ENCODE results near the gene COBL. TPM values are rescaled to one million over a fixed set of nuclear protein-coding genes. Genes with fewer than 3 reads are reported as not detected.

COBL gene
- total RNA-seq, 6 experiments from 2014 or later: not detected

GRCh38 chr7:51013218-51013786 lies 303.3 kb downstream of the COBL start:
- Mint-ChIP-seq H3K27ac (no peak overlapping the region), H3K4me1 (ENCODE audit: low read depth) (peaks cover 25% of the 10 kb centered on the region), H3K9me3 (no peaks in the 10 kb centered on the region), H3K36me3 (ENCODE audit: low read depth) (no peaks in the 10 kb centered on the region), H3K27me3 (ENCODE audit: insufficient read depth) (peaks cover 22% of the 10 kb centered on the region), H3K4me3 (no peak overlapping the region)
- DNase-seq: no peak
- TF ChIP-seq CTCF (IDR thresholded peaks at IDR 0.05): no peak

- Mint-ChIP-seq H3K4me3 (no peak overlapping the region), H3K36me3 (ENCODE audit: low read depth) (no peaks in the 10 kb centered on the region), H3K27me3 (ENCODE audit: insufficient read depth) (peaks cover 21% of the 10 kb centered on the region), H3K4me1 (ENCODE audit: low read depth) (peaks cover 25% of the 10 kb centered on the region), H3K27ac (no peak overlapping the region), H3K9me3 (no peaks in the 10 kb centered on the region)
- no peak for TF ChIP-seq CTCF (IDR thresholded peaks at IDR 0.05)
- no peak for DNase-seq
Measured at GRCh38 chr7:51012569-51013217, 303.9 kb downstream of the COBL start.

GRCh38 chr7:51011710-51012350 lies 304.8 kb downstream of the COBL start:
- Mint-ChIP-seq H3K4me1 (ENCODE audit: low read depth) (peaks cover 25% of the 10 kb centered on the region), H3K27me3 (ENCODE audit: insufficient read depth) (peaks cover 22% of the 10 kb centered on the region), H3K36me3 (ENCODE audit: low read depth) (no peaks in the 10 kb centered on the region), H3K27ac (no peak overlapping the region), H3K4me3 (no peak overlapping the region), H3K9me3 (no peaks in the 10 kb centered on the region)
- DNase-seq: no peak
- TF ChIP-seq CTCF (IDR thresholded peaks at IDR 0.05): no peak

- Mint-ChIP-seq H3K4me3 (no peak overlapping the region; the same call in 1 of the 2 replicates), H3K9me3 (no peaks in the 10 kb centered on the region), H3K36me3 (ENCODE audit: low read depth) (no peaks in the 10 kb centered on the region), H3K27ac (peak overlapping the region; percentile 75; the same call in 1 of the 2 replicates), H3K4me1 (ENCODE audit: low read depth) (peaks cover 25% of the 10 kb centered on the region), H3K27me3 (ENCODE audit: insufficient read depth) (peaks cover 22% of the 10 kb centered on the region)
- no peak for DNase-seq
- TF ChIP-seq CTCF (IDR thresholded peaks at IDR 0.05): no peak
Measured at GRCh38 chr7:51010534-51010933, 306.1 kb downstream of the COBL start.

- H3K4me1 Mint-ChIP-seq (ENCODE audit: low read depth): peaks cover 25% of the 10 kb centered on the region
- H3K27me3 Mint-ChIP-seq (ENCODE audit: insufficient read depth): peaks cover 26% of the 10 kb centered on the region
- no peaks in the 10 kb centered on the region for H3K36me3 Mint-ChIP-seq (ENCODE audit: low read depth)
- no peak for TF ChIP-seq CTCF (IDR thresholded peaks at IDR 0.05)
- H3K4me3 Mint-ChIP-seq: peak overlapping the region; percentile 63
- peak; percentile 26 for DNase-seq
- H3K27ac Mint-ChIP-seq: peak overlapping the region; percentile 75
- no peaks in the 10 kb centered on the region for H3K9me3 Mint-ChIP-seq
Measured at GRCh38 chr7:51009716-51010496, 306.7 kb downstream of the COBL start.

Data from HFFc6 (cell line).